GM13976 (cell line): Measurements from ENCODE around the gene LBX1.

Experiments used
- DNase-seq: peaks from one replicate; pipeline ENCODE4 v3.0.0; 2012; ENCODE audit warnings: low spot score
- in situ Hi-C: fragments of 300-500 bp; cut with MboI; formaldehyde crosslinking; loops from one replicate; pipeline ENCODE4 v1.12.0; 2022; ENCODE audit warnings: low sequenced_read_pairs, mixed read lengths, inconsistent platforms; ENCODE audit not compliant: unreplicated experiment
- TF ChIP-seq, protein P1 (sequence below): IDR thresholded peaks from 2 replicates; pipeline ENCODE4 v1.5.1; 2012; ENCODE audit warnings: borderline replicate concordance, mild to moderate bottlenecking; ENCODE audit not compliant: insufficient read depth; ENCODE audit errors: extremely low read depth, missing control alignments, control extremely low read depth

Gene LBX1

DNA sequence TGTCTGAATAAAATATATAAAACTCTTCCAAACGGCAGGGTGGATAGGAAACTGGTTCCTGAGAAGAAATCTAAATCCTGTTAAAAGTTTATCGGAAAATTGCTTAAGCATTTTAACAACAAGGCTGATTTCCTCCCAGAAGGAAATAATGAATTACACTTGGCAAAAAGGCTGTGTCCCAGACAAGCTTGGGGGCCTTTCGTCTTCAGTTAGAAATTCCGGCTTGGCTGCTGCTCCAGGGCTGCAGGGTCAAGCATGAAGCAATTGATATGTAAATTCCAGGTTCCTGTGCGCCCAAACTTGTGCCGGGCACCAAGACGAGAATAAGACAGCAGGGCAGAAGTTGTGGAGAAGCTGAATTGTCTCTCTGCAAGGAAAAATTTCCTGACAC is 38.0 kb upstream of the LBX1 start:
- in situ Hi-C loops = no loop called here
- DNase-seq = no peak
- TF ChIP-seq, protein P1, sequence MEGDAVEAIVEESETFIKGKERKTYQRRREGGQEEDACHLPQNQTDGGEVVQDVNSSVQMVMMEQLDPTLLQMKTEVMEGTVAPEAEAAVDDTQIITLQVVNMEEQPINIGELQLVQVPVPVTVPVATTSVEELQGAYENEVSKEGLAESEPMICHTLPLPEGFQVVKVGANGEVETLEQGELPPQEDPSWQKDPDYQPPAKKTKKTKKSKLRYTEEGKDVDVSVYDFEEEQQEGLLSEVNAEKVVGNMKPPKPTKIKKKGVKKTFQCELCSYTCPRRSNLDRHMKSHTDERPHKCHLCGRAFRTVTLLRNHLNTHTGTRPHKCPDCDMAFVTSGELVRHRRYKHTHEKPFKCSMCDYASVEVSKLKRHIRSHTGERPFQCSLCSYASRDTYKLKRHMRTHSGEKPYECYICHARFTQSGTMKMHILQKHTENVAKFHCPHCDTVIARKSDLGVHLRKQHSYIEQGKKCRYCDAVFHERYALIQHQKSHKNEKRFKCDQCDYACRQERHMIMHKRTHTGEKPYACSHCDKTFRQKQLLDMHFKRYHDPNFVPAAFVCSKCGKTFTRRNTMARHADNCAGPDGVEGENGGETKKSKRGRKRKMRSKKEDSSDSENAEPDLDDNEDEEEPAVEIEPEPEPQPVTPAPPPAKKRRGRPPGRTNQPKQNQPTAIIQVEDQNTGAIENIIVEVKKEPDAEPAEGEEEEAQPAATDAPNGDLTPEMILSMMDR = no peak

DNA sequence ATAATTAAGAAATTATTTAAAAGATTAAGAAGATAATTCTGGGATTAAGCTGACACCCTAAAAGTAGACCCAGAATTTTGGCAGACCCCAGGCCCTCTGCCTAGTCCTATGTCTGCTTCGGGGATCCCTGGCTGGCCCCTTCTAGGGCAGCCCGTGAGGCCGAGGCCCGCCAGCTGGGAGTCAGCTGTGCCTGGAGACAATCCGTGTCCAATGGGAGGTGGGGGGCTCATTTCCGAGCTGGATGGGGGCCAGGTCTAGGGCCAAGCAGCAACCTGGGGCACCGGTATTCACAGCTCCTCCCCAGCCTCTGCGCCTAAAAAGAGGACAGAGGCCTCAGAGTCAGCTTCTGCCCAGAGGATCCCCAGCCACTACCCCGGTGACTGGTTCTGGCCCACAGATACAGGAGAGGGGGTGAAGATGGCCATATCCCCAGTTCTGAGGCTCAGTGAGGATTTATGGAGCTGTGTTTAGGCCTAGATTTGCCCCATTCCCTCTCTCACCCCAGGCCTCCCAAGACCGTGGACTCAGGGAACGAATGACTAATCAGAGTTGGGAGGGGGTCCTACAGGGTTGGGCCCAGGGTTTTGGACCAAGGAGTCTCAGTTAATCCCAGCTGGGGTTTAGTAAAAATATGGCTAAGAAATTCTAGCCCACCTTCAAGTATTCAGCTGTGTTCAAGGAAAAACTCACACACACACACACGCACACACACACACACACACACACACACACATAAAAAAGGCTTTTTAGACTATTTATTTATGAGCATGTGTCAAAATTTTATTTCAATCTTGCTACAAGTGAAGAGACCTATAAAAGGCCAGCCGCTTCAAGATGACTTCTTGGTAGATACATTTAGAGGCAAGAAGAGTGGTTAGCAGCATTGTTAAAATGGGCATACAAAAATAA is 37.4 kb upstream of the LBX1 start:
- DNase-seq = no peak
- TF ChIP-seq, protein P1 = no peak
- in situ Hi-C loops = no loop called here

DNA sequence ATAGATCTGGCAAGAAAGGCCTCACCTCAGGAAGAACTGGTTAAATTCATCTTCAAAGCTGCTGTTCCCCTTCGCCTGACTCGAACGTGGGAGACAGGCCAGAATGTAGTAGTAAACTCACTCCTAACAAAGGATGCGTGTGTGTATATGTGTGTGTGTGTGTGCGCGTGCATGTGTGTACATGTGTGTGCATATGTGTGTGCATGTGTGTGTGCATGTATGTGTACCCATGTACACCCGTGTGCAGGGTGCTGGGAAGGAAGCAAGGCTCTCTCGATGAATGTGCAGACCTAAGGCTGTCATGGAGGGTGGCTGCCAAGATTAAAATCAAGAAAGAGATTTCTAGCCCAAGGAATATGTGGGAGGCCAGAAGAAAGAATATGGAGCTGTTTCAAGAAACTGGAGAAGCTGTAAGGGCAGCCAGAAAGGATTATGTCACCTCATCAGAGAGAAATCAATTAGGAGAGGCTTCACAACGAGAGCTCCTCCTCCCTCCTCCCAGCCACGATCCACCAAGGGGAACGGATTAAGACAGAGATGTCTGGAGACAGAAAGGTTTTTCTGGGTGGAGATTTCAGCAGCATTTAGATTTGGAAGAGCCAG is 34.0 kb upstream of the LBX1 start:
- in situ Hi-C loops = no loop called here
- DNase-seq = no peak
- TF ChIP-seq, protein P1 = no peak

DNA sequence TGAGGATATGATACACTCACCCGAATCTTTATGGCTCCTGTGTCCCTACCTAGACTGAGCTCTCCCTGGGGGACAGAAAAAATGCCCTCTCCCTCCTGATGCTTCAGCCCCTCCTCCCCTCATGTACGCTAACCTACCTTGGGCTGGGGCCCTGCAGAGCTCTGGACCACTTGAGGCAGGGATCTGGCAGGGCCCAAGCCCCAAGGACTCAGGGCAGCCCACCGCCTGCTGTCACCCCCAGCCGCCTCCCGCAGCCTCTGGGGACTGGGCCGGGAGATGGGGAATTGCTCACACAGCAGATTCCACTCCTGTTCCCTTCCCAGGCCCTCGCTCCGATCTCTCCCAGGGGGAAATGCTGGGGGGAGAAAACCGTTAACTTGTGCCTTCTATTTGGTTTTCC is 32.9 kb upstream of the LBX1 start:
- TF ChIP-seq, protein P1 = no peak
- in situ Hi-C loops = no loop called here

DNA sequence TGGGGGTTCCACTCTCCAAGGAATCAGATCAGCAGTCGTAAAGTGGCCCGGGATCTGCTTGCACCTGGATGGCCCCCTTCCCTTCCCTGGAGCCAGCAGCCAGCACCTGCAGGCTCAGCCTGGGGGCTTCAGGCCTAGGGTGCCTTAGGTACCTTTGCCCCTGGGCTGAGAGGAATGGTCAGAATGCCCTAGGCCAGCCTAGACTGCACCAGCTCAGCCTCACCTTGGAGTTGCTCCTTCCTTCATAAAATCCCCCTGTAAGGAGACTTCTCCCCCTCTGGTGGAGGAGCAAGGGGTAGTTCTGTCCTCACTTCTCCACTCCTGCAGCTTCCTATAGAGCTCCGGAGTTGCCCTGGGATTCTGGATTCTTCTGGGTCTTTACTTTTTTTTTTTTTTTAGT is 32.4 kb upstream of the LBX1 start:
- TF ChIP-seq, protein P1 = no peak
- in situ Hi-C loops = no loop called here
- no peak for DNase-seq

More for the DNA sequence above, 32.9 kb upstream of the LBX1 start:
- no peak for DNase-seq

DNA sequence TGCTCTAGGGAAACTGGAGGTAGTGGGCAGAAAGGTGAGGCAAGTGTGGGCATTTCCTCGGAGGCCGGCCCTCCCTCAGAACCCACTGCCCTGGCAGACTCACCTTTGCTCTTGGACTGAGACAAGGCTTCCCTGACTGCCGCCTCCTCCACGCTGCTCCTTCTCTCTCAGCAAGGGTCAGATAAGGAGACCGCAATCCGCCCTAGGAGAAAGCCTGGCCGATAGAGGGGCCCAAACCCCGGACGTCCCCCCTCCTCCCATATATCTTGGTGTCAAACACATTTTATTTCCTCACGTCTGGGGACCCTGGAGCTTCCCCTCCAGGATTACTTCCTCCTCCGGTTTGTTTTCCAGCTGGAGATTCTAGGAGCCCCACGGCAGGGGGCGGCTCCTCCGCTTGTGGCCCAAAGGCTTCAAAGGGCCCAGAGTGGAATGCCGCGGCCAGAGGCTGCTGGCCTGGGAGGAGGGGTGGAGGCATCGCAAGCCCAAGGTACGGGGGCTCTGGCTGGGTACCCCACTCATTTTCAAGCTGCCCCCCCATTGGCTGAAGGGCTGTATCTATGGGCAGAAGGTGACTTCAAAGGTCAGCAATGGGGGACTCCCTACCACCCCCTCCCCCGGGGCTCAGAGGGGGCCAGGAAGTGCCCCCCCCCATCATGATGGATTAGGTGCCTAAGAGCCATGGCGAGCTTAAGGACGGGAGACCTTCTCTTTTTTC is 31.7 kb upstream of the LBX1 start:
- no peak for DNase-seq
- in situ Hi-C loops = no loop called here
- TF ChIP-seq, protein P1 = no peak
